ENCODE data around the gene PRKCE.
"Not testable (repeated sequence)": the region's sequence is repeated elsewhere in the genome, so short reads cannot be mapped to it uniquely, and the experiment has no call there.

The PRKCE gene

GRCh38 chr2:46188041-46188716 lies 536.7 kb downstream of the PRKCE start:
- no peak for DNase-seq (ENCODE audit: insufficient read length, low spot score)
- FAIRE-seq: no peak

GRCh38 chr2:46193356-46193755 lies 541.9 kb downstream of the PRKCE start:
- DNase-seq (ENCODE audit: insufficient read length, low spot score): no peak
- no peak for FAIRE-seq

GRCh38 chr2:46193855-46194254 lies 542.4 kb downstream of the PRKCE start:
- DNase-seq (ENCODE audit: insufficient read length, low spot score) (no peak), FAIRE-seq (no peak)

GRCh38 chr2:46194856-46195255 lies 543.4 kb downstream of the PRKCE start:
- DNase-seq (ENCODE audit: insufficient read length, low spot score): no peak

GRCh38 chr2:46195819-46196218 lies 544.3 kb downstream of the PRKCE start:
- DNase-seq (ENCODE audit: insufficient read length, low spot score) (no peak), FAIRE-seq (no peak)

More at GRCh38 chr2:46194856-46195255, 543.4 kb downstream of the PRKCE start:
- FAIRE-seq: no peak

- FAIRE-seq: no peak
- DNase-seq (ENCODE audit: insufficient read length, low spot score): no peak
These were observed 545.5 kb downstream of the PRKCE start for GRCh38 chr2:46196871-46197462.

- no peak for FAIRE-seq
These were observed 546.2 kb downstream of the PRKCE start for GRCh38 chr2:46197672-46198071.

GRCh38 chr2:46198164-46198883 lies 546.8 kb downstream of the PRKCE start:
- FAIRE-seq (no peak), DNase-seq (ENCODE audit: insufficient read length, low spot score) (no peak)

More at GRCh38 chr2:46197672-46198071, 546.2 kb downstream of the PRKCE start:
- no peak for DNase-seq (ENCODE audit: insufficient read length, low spot score)

GRCh38 chr2:46198966-46199365 lies 547.5 kb downstream of the PRKCE start:
- DNase-seq (ENCODE audit: insufficient read length, low spot score): no peak
- FAIRE-seq: no peak

- FAIRE-seq: no peak
- DNase-seq (ENCODE audit: insufficient read length, low spot score): no peak
These were observed 548.7 kb downstream of the PRKCE start for GRCh38 chr2:46200100-46200690.

- no peak for FAIRE-seq
These were observed 549.6 kb downstream of the PRKCE start for GRCh38 chr2:46200861-46201605.

GRCh38 chr2:46202453-46202852 lies 551.0 kb downstream of the PRKCE start:
- FAIRE-seq (no peak), DNase-seq (ENCODE audit: insufficient read length, low spot score) (no peak)

More at GRCh38 chr2:46200861-46201605, 549.6 kb downstream of the PRKCE start:
- DNase-seq (ENCODE audit: insufficient read length, low spot score): no peak

GRCh38 chr2:46202987-46203386 lies 551.5 kb downstream of the PRKCE start:
- DNase-seq (ENCODE audit: insufficient read length, low spot score) (no peak), FAIRE-seq (no peak)

GRCh38 chr2:46203636-46204035 lies 552.2 kb downstream of the PRKCE start:
- DNase-seq (ENCODE audit: insufficient read length, low spot score); FAIRE-seq: not testable (repeated sequence)

- FAIRE-seq: no peak
These were observed 556.1 kb downstream of the PRKCE start for GRCh38 chr2:46207591-46207990.

GRCh38 chr2:46208766-46209165 lies 557.3 kb downstream of the PRKCE start:
- no peak for FAIRE-seq
- DNase-seq (ENCODE audit: insufficient read length, low spot score): no peak

More at GRCh38 chr2:46207591-46207990, 556.1 kb downstream of the PRKCE start:
- no peak for DNase-seq (ENCODE audit: insufficient read length, low spot score)

GRCh38 chr2:46210063-46210462 lies 558.6 kb downstream of the PRKCE start:
- FAIRE-seq (no peak), DNase-seq (ENCODE audit: insufficient read length, low spot score) (no peak)

GRCh38 chr2:46211461-46211860 lies 560.0 kb downstream of the PRKCE start:
- no peak for FAIRE-seq
- no peak for DNase-seq (ENCODE audit: insufficient read length, low spot score)

GRCh38 chr2:46213906-46214305 lies 562.4 kb downstream of the PRKCE start:
- FAIRE-seq: no peak
- DNase-seq (ENCODE audit: insufficient read length, low spot score): no peak

- FAIRE-seq: no peak
These were observed 564.7 kb downstream of the PRKCE start for GRCh38 chr2:46216213-46216612.

GRCh38 chr2:46223514-46223913 lies 572.0 kb downstream of the PRKCE start:
- not testable (repeated sequence) for DNase-seq (ENCODE audit: insufficient read length, low spot score); FAIRE-seq

More at GRCh38 chr2:46216213-46216612, 564.7 kb downstream of the PRKCE start:
- DNase-seq (ENCODE audit: insufficient read length, low spot score): no peak
